Measurements from ENCODE around the gene GIPC2. TPM values are rescaled to one million over a fixed set of nuclear protein-coding genes. Genes with fewer than 3 reads are reported as not detected.

GIPC2 gene
- total and polyA plus RNA-seq, 11 donors = 0.99 to 4.0 (median 2.5) TPM

DNA sequence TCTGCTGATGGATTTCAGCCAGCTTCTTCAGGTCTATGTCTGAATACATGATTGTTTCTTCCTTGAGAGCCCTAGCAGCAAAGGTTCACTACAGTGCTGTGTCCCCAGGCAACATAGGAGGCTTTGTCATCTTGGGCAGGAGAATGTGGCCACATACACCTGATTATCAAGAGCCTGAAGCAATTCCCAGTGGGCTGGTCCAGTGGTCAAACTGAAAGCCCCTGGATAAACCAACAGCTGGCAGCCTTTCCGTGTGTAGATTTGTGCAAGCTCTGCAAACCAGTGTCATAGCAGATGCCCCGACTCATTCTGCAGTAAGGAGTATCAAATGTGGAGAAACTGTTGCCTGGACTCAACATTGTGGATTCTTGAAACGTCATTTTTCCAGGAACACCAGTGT, 2.3 kb upstream of the GIPC2 start:
- H3K27ac ChIP-seq = no peak overlapping the region
- H3K4me1 ChIP-seq = peaks cover 0 to 30% (median 11%) of the 10 kb centered on the region in 12 donors
- 53 to 83% (median 78%) methylated on average over 2 to 3 of the region's 3 CpGs for WGBS, 4 donors
- intact Hi-C loops (cut with DNase I) = loop anchor here in 1 of 10 donors (10.0 kb wide), 1 partner anchor 61 kb away; no protein-coding TSS in a partner anchor
- no peaks in the 10 kb centered on the region for H3K9me3 ChIP-seq
- ATAC-seq (no peak), DNase-seq (no peak)
- H3K4me3 ChIP-seq = no peak overlapping the region
- TF ChIP-seq POLR2A (IDR thresholded peaks at IDR 0.05) = no peak
- TF ChIP-seq, protein P1, sequence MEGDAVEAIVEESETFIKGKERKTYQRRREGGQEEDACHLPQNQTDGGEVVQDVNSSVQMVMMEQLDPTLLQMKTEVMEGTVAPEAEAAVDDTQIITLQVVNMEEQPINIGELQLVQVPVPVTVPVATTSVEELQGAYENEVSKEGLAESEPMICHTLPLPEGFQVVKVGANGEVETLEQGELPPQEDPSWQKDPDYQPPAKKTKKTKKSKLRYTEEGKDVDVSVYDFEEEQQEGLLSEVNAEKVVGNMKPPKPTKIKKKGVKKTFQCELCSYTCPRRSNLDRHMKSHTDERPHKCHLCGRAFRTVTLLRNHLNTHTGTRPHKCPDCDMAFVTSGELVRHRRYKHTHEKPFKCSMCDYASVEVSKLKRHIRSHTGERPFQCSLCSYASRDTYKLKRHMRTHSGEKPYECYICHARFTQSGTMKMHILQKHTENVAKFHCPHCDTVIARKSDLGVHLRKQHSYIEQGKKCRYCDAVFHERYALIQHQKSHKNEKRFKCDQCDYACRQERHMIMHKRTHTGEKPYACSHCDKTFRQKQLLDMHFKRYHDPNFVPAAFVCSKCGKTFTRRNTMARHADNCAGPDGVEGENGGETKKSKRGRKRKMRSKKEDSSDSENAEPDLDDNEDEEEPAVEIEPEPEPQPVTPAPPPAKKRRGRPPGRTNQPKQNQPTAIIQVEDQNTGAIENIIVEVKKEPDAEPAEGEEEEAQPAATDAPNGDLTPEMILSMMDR (IDR thresholded peaks at IDR 0.05) = no peak
- H3K27me3 ChIP-seq = peaks cover 0 to 26% (median 0%) of the 10 kb centered on the region in 9 donors
- no peaks in the 10 kb centered on the region for H3K36me3 ChIP-seq

DNA sequence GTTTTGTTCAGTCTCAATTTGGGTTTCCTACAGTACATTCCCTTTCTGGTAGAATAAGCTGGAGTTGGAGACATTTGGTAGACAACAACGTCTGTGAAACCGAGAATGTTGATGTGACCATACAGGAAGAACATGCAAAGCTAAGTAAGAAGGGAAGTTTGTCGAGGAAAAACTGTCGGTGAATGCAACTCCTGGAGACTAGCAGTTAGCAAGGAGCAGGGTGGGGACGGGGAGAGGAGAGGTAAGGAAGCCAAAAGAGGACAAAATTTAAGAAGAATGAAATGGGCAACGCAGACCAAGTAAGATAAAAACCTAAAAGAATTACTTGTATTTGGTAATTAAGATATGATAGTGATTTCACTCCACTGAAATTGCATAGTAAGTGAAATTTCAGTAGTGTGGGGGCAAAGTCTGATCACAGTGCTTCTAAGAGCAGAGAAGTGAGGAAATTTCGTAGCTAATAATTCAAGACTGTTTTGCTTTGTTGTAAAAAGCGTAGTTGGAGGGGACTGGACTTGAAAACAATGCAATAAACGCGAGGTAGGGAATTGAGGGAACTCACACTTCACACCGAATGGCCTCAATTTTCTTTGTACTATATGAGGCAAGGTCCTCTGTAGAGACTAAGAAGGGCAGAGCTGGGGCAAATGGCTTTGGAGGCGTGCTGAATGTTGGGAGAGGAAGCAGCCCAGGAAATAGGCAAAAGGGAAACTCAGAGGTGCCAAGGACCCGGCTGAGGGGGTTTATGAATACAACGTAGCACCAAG, 787 bp upstream of the GIPC2 start:
- no peak for TF ChIP-seq POLR2A (IDR thresholded peaks at IDR 0.05)
- TF ChIP-seq, protein P1 (IDR thresholded peaks at IDR 0.05) = no peak
- H3K27ac ChIP-seq = peak overlapping the region in 7 of 12 donors; percentile 49 to 83 (median 78)
- intact Hi-C loops (cut with DNase I) = loop anchor here in 6 of 10 donors (5.0 to 10.0 kb wide), 5 partner anchors 38 to 68 kb away; partner anchors contain the start of gene FUBP1 (in 1 of the 6)

DNA sequence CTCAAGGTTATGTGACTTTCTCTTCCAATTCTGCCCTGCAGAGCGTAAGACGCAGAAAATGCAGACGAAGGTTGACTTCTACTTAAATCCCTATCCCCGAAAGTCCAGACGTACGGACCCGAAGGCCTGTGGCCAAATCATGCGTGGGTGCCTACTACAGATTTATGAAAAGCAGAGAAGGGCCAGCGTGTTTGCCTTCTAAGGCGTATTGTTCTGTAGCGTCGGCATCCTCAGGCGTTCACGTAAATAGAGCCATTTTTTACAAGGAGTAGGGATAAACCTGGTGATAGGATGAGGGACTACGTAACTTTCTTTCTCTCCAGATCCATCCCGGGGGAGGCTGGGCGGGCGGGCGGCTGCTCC, 222 bp upstream of the GIPC2 start:
- intact Hi-C loops (cut with DNase I) = loop anchor here in 6 of 10 donors (5.0 to 10.0 kb wide), 5 partner anchors 38 to 68 kb away; partner anchors contain the start of gene FUBP1 (in 1 of the 6)

More for the DNA sequence above, 787 bp upstream of the GIPC2 start:
- H3K4me1 ChIP-seq = peaks cover 0 to 38% (median 13%) of the 10 kb centered on the region in 12 donors
- peak overlapping the region in 10 of 12 donors; percentile 56 to 90 (median 76) for H3K4me3 ChIP-seq
- 56 to 71% (median 64%) methylated on average over 14 of the region's 14 CpGs for WGBS, 4 donors
- DNase-seq = no peak
- H3K9me3 ChIP-seq = no peaks in the 10 kb centered on the region
- peaks cover 0 to 26% (median 0%) of the 10 kb centered on the region in 9 donors for H3K27me3 ChIP-seq
- peak in 1 of 4 donors; percentile 33 for ATAC-seq
- H3K36me3 ChIP-seq = no peaks in the 10 kb centered on the region

More for the DNA sequence above, 222 bp upstream of the GIPC2 start:
- no peak for TF ChIP-seq POLR2A (IDR thresholded peaks at IDR 0.05)
- TF ChIP-seq, protein P1 (IDR thresholded peaks at IDR 0.05) = no peak
- Histone ChIP-seq H3K27me3 (peaks cover 0 to 26% (median 0%) of the 10 kb centered on the region in 9 donors), H3K36me3 (no peaks in the 10 kb centered on the region), H3K4me1 (peaks cover 0 to 38% (median 13%) of the 10 kb centered on the region in 12 donors), H3K4me3 (peak overlapping the region; percentile 51 to 90 (median 74)), H3K9me3 (no peaks in the 10 kb centered on the region), H3K27ac (peak overlapping the region; percentile 1 to 83 (median 64))
- ATAC-seq = no peak
- WGBS, 4 donors = 31 to 56% (median 41%) methylated on average over 13 to 19 of the region's 19 CpGs
- no peak for DNase-seq

Measured in heart left ventricle (tissue), 16 donors.